PC-9 (cell line): ENCODE results near the gene FAM117A.

ENCODE experiments used
- EZH2 ChIP-seq: fragments of 200-600 bp; sonication (generic); IDR thresholded peaks from 2 replicates; pipeline ENCODE4 v1.8.0; 2017; ENCODE audit warnings: antibody characterized with exemption, low read depth
- TF ChIP-seq, protein P1 (sequence below): fragments of 200-600 bp; sonication (generic); conservative IDR thresholded peaks from 2 replicates; pipeline ENCODE4 v1.6.1; 2017; ENCODE audit warnings: mixed run types, antibody characterized with exemption, mild to moderate bottlenecking, moderate library complexity

DNA sequence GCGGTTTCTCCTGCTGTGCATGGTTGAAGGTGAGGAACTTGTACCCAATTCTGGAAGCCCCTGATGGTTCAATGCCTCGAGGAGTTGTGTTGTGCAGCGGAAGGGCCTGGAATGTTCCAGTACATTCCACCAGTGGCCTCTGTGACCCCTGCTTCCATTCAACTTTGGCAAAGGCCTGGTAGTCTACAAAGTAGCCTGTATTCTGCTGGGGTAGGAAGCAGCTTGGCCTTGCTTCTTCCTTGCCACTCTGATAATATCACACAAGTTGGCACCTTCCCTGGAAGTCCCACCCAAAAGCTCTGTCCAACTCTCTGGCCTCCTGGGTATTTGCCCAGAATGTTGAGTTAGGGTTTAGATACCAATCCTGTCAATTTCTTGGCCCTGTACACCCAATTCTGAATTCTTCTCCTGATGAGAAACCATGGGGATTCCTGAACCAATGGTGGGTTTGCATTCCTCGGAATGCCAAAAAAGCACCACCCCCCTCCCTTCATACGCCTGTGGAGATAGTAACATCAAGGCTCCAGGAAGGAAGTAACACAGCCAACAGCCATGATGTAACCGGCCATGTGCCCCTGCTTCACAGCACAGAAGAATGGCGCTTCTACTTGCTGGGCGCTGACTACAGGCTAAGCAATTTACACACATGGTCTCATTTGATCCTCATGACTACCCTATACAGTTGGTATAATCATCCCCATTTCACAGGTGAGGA, 11.8 kb upstream of the FAM117A start:
- no peak for TF ChIP-seq EZH2
- TF ChIP-seq, protein P1, sequence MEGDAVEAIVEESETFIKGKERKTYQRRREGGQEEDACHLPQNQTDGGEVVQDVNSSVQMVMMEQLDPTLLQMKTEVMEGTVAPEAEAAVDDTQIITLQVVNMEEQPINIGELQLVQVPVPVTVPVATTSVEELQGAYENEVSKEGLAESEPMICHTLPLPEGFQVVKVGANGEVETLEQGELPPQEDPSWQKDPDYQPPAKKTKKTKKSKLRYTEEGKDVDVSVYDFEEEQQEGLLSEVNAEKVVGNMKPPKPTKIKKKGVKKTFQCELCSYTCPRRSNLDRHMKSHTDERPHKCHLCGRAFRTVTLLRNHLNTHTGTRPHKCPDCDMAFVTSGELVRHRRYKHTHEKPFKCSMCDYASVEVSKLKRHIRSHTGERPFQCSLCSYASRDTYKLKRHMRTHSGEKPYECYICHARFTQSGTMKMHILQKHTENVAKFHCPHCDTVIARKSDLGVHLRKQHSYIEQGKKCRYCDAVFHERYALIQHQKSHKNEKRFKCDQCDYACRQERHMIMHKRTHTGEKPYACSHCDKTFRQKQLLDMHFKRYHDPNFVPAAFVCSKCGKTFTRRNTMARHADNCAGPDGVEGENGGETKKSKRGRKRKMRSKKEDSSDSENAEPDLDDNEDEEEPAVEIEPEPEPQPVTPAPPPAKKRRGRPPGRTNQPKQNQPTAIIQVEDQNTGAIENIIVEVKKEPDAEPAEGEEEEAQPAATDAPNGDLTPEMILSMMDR: no peak
